ENCODE data around the gene HDAC11. TPM values are rescaled to one million over a fixed set of nuclear protein-coding genes. Genes with fewer than 3 reads are reported as not detected.
"Not testable (repeated sequence)": the region's sequence is repeated elsewhere in the genome, so short reads cannot be mapped to it uniquely, and the experiment has no call there.

HDAC11 gene
- total and polyA plus RNA-seq, 2 of the 4 experiments (the other 2 are of a cell fraction): 9.1 to 11.4 TPM

- Histone ChIP-seq H4K5ac (ENCODE audit: low read depth, low read length) (no peak overlapping the region), H3K56ac (ENCODE audit: extremely low read depth, insufficient read depth, low read length) (no peak overlapping the region), H4K8ac (ENCODE audit: low read depth in 2 of 2, low read length in 2 of 2) (no peak overlapping the region), H2BK5ac (ENCODE audit: low read depth, low read length, poor library complexity, severe bottlenecking) (no peak overlapping the region), H4K20me1 (ENCODE audit: insufficient read depth, low read length) (no peaks in the 10 kb centered on the region), H3K4me3 (ENCODE audit: insufficient read depth, low read depth, low read length) (no peak overlapping the region), H2AK5ac (ENCODE audit: low read depth, low read length) (no peak overlapping the region), H3K79me1 (ENCODE audit: low read depth in 1 of 2, low read length in 2 of 2) (no peaks in the 10 kb centered on the region), H3K18ac (ENCODE audit: low read depth, low read length) (no peak overlapping the region), H3K4ac (ENCODE audit: low read depth, low read length) (no peak overlapping the region), H3K23ac (ENCODE audit: low read depth, low read length) (no peak overlapping the region), H3K14ac (replicated peaks; ENCODE audit: low read depth, low read length) (no peak overlapping the region), H3K4me2 (ENCODE audit: low read depth, low read length) (no peak overlapping the region), H3K36me3 (ENCODE audit: control insufficient read depth, insufficient read depth, low read length) (no peaks in the 10 kb centered on the region), H3K9me3 (ENCODE audit: control insufficient read depth, insufficient read depth, low read length) (no peaks in the 10 kb centered on the region), H3K9me1 (ENCODE audit: insufficient read depth, low read length) (no peaks in the 10 kb centered on the region), H2AK9ac (replicated peaks; ENCODE audit: low read depth, low read length, poor library complexity) (no peak overlapping the region), H2AFZ (replicated peaks; ENCODE audit: low read length, poor library complexity) (no peak overlapping the region), H3K9ac (ENCODE audit: low read depth, low read length) (no peak overlapping the region), H4K91ac (ENCODE audit: insufficient read depth, low read depth, low read length) (no peak overlapping the region), H2BK20ac (ENCODE audit: low read depth, low read length) (no peak overlapping the region), H2BK120ac (ENCODE audit: low read depth, low read length) (no peak overlapping the region), H3K4me1 (ENCODE audit: control insufficient read depth, insufficient read depth, low read length) (no peaks in the 10 kb centered on the region), H3K27ac (ENCODE audit: insufficient read depth, low read length) (no peak overlapping the region), H2BK15ac (ENCODE audit: low read depth, low read length) (no peak overlapping the region), H3K27me3 (ENCODE audit: control insufficient read depth, insufficient read depth, low read length) (peaks cover 4% of the 10 kb centered on the region)
- ATAC-seq (ENCODE audit: low read depth) (no peak), DNase-seq (no peak)
- ChIA-PET CTCF (interaction anchor here (0.6 kb wide), 1 partner anchor 200 kb away, joined by 3 read pairs; no protein-coding TSS in a partner anchor), POLR2A (ENCODE audit: unreplicated experiment) (no interaction called here)
- no CpG with 5 or more reads among the region's 4 CpGs for WGBS, 2 experiments (ENCODE audit: extremely low coverage in 2 of 2, insufficient read length in 1 of 2)
- in situ Hi-C loops (cut with MboI; ENCODE audit: low sequenced_read_pairs): no loop called here
- no TSS peak for BruUV-seq (replicated peaks)
- TF ChIP-seq MAZ (IDR thresholded peaks at IDR 0.05; ENCODE audit: borderline replicate concordance, low read depth, low read length) (no peak), MXI1 (IDR thresholded peaks at IDR 0.05; ENCODE audit: borderline replicate concordance, low read depth, low read length) (no peak), USF2 (IDR thresholded peaks at IDR 0.05; ENCODE audit: low read depth, low read length) (no peak)
- dilution Hi-C loops (cut with HindIII; ENCODE audit: low sequenced_read_pairs, unreplicated experiment): no loop called here
- intact Hi-C loops (cut with micrococcal nuclease): no loop called here
Measured at GRCh38 chr3:13440204-13440817, 39.8 kb upstream of the HDAC11 start.

GRCh38 chr3:13442882-13443281 is 37.2 kb upstream of the HDAC11 start:
- H3K14ac ChIP-seq (replicated peaks; ENCODE audit: low read depth, low read length); H4K20me1 ChIP-seq (ENCODE audit: insufficient read depth, low read length); ATAC-seq (ENCODE audit: low read depth); H2AFZ ChIP-seq (replicated peaks; ENCODE audit: low read length, poor library complexity); CTCF ChIA-PET; H3K79me1 ChIP-seq (ENCODE audit: low read depth in 1 of 2, low read length in 2 of 2); H3K27ac ChIP-seq (ENCODE audit: insufficient read depth, low read length); in situ Hi-C loops (cut with MboI; ENCODE audit: low sequenced_read_pairs); DNase-seq; intact Hi-C loops (cut with micrococcal nuclease); H2BK15ac ChIP-seq (ENCODE audit: low read depth, low read length); H2BK120ac ChIP-seq (ENCODE audit: low read depth, low read length); H4K8ac ChIP-seq (ENCODE audit: low read depth in 2 of 2, low read length in 2 of 2); H2AK9ac ChIP-seq (replicated peaks; ENCODE audit: low read depth, low read length, poor library complexity); H3K9me3 ChIP-seq (ENCODE audit: control insufficient read depth, insufficient read depth, low read length); POLR2A ChIA-PET (ENCODE audit: unreplicated experiment); dilution Hi-C loops (cut with HindIII; ENCODE audit: low sequenced_read_pairs, unreplicated experiment); H3K9me1 ChIP-seq (ENCODE audit: insufficient read depth, low read length); H3K18ac ChIP-seq (ENCODE audit: low read depth, low read length); H2BK5ac ChIP-seq (ENCODE audit: low read depth, low read length, poor library complexity, severe bottlenecking); H3K4me2 ChIP-seq (ENCODE audit: low read depth, low read length); H3K4me3 ChIP-seq (ENCODE audit: insufficient read depth, low read depth, low read length); H3K4ac ChIP-seq (ENCODE audit: low read depth, low read length); H4K91ac ChIP-seq (ENCODE audit: insufficient read depth, low read depth, low read length); BruUV-seq (replicated peaks); H3K4me1 ChIP-seq (ENCODE audit: control insufficient read depth, insufficient read depth, low read length); H3K56ac ChIP-seq (ENCODE audit: extremely low read depth, insufficient read depth, low read length); H3K36me3 ChIP-seq (ENCODE audit: control insufficient read depth, insufficient read depth, low read length); H3K23ac ChIP-seq (ENCODE audit: low read depth, low read length); H2AK5ac ChIP-seq (ENCODE audit: low read depth, low read length); H3K27me3 ChIP-seq (ENCODE audit: control insufficient read depth, insufficient read depth, low read length); H3K9ac ChIP-seq (ENCODE audit: low read depth, low read length); H4K5ac ChIP-seq (ENCODE audit: low read depth, low read length); H2BK20ac ChIP-seq (ENCODE audit: low read depth, low read length): not testable (repeated sequence)
- WGBS, 2 experiments (ENCODE audit: extremely low coverage in 2 of 2, insufficient read length in 1 of 2): no CpG with 5 or more reads among the region's 2 CpGs

Measured in IMR-90 (cell line).